Measurements from ENCODE around the gene OR10T2. TPM values are rescaled to one million over a fixed set of nuclear protein-coding genes. Genes with fewer than 3 reads are reported as not detected.
"Not testable (repeated sequence)": the region's sequence is repeated elsewhere in the genome, so short reads cannot be mapped to it uniquely, and the experiment has no call there.

OR10T2 gene
- total and polyA plus RNA-seq, 7 donors: not detected

GRCh38 chr1:158374860-158375259 lies 24.4 kb downstream of the OR10T2 start:
- WGBS, 2 donors: 55 to 77% methylated on average over 1 of the region's 1 CpG
- no peak overlapping the region for H3K27ac ChIP-seq
- H3K36me3 ChIP-seq: no peaks in the 10 kb centered on the region
- H3K9me3 ChIP-seq: peaks cover 0 to 5% (median 2%) of the 10 kb centered on the region in 4 donors
- TF ChIP-seq EP300 (IDR thresholded peaks at IDR 0.05): no peak
- no peak for TF ChIP-seq POLR2AphosphoS5 (IDR thresholded peaks at IDR 0.05)
- TF ChIP-seq POLR2A (IDR thresholded peaks at IDR 0.05): no peak
- TF ChIP-seq CTCF (IDR thresholded peaks at IDR 0.05): no peak
- H3K27me3 ChIP-seq: no peaks in the 10 kb centered on the region
- H3K4me3 ChIP-seq: no peak overlapping the region
- DNase-seq: no peak
- no peaks in the 10 kb centered on the region for H3K4me1 ChIP-seq
- intact Hi-C loops (cut with DNase I): no loop called here

- WGBS, 2 donors: 94 to 95% methylated on average over 25 of the region's 25 CpGs
- H3K4me1 ChIP-seq, H3K27ac ChIP-seq: not testable (repeated sequence)
These were observed 25.2 kb downstream of the OR10T2 start for GRCh38 chr1:158374101-158374500.

GRCh38 chr1:158371188-158371953 lies 27.9 kb downstream of the OR10T2 start:
- WGBS, 2 donors: 58 to 70% methylated on average over 6 of the region's 6 CpGs

More at GRCh38 chr1:158374101-158374500, 25.2 kb downstream of the OR10T2 start:
- H3K4me3 ChIP-seq; intact Hi-C loops (cut with DNase I); DNase-seq; H3K36me3 ChIP-seq; H3K9me3 ChIP-seq; H3K27me3 ChIP-seq: not testable (repeated sequence)

DNA sequence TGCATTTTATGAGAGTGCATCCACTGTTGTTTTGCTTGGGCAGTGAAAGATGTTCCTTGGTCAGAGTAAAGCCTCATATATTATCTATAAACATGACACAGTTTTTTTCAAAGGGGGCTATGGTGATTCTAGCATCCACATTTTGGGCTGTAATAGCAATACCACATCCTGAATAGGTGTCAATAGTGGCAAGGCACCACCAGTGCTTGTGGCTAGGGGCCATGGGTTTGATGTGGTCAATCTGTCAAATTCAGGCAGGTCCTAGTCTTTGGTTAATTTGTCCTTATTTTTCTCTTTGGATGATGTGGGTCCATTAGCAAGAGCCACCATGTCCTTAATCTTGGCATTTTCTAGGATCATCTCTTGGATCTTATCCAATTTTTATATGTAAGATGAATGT lies 32.5 kb downstream of the OR10T2 start:
- no peak for TF ChIP-seq POLR2AphosphoS5 (IDR thresholded peaks at IDR 0.05)
- no peak for TF ChIP-seq EP300 (IDR thresholded peaks at IDR 0.05)
- TF ChIP-seq POLR2A (IDR thresholded peaks at IDR 0.05): no peak
- TF ChIP-seq CTCF (IDR thresholded peaks at IDR 0.05): no peak
- Histone ChIP-seq H3K36me3 (no peaks in the 10 kb centered on the region), H3K4me1 (no peaks in the 10 kb centered on the region), H3K27me3 (no peaks in the 10 kb centered on the region), H3K27ac (no peak overlapping the region), H3K4me3 (no peak overlapping the region), H3K9me3 (peaks cover 0 to 4% (median 1%) of the 10 kb centered on the region in 4 donors)
- intact Hi-C loops (cut with DNase I): no loop called here
- no peak for DNase-seq

More at GRCh38 chr1:158371188-158371953, 27.9 kb downstream of the OR10T2 start:
- no peaks in the 10 kb centered on the region for H3K4me1 ChIP-seq
- peaks cover 0 to 5% (median 2%) of the 10 kb centered on the region in 4 donors for H3K9me3 ChIP-seq
- no peaks in the 10 kb centered on the region for H3K36me3 ChIP-seq
- H3K4me3 ChIP-seq: no peak overlapping the region
- intact Hi-C loops (cut with DNase I): no loop called here
- no peak overlapping the region for H3K27ac ChIP-seq
- DNase-seq: no peak
- TF ChIP-seq POLR2A (IDR thresholded peaks at IDR 0.05) (no peak), CTCF (IDR thresholded peaks at IDR 0.05) (no peak), POLR2AphosphoS5 (IDR thresholded peaks at IDR 0.05) (no peak)
- H3K27me3 ChIP-seq: no peaks in the 10 kb centered on the region

DNA sequence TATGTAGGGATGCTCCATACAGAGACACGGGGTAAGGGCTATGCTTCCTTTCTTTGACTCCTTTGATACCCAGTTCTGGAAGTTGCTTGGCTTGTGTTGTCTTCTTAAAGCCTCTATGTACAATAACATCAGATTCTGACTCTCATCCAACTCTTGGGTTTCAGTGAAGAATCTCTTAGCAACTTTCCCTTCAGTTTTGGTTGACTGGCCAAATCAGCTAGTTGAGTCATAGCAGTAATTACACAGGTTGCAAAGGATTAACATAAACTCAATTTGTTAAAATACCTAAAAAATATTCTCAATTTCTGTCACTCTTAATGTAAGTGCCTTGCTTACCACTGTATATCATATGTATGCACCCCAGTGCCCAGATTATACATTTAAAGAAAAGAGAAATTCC lies 36.3 kb downstream of the OR10T2 start:
- intact Hi-C loops (cut with DNase I): no loop called here

More for the DNA sequence above, 36.3 kb downstream of the OR10T2 start:
- H3K4me1 ChIP-seq: no peaks in the 10 kb centered on the region
- no peak for DNase-seq
- WGBS, 2 donors: 60 to 75% methylated on average over 1 of the region's 1 CpG
- no peak overlapping the region for H3K27ac ChIP-seq
- H3K27me3 ChIP-seq: no peaks in the 10 kb centered on the region
- H3K36me3 ChIP-seq: no peaks in the 10 kb centered on the region
- TF ChIP-seq EP300 (IDR thresholded peaks at IDR 0.05) (no peak), POLR2AphosphoS5 (IDR thresholded peaks at IDR 0.05) (no peak), CTCF (IDR thresholded peaks at IDR 0.05) (no peak), POLR2A (IDR thresholded peaks at IDR 0.05) (no peak)
- no peak overlapping the region for H3K4me3 ChIP-seq
- peaks cover 0 to 3% (median 0%) of the 10 kb centered on the region in 4 donors for H3K9me3 ChIP-seq
